Sigmoid colon (tissue), 4 donors: ENCODE measurements around the gene CALHM4.

Experiments
- EP300 ChIP-seq, 4 donors: sonication (generic); formaldehyde crosslinking; IDR thresholded peaks; one replicate each; pipeline ENCODE4 v1.6.1; 2017; ENCODE audit warnings: antibody characterized with exemption in 4 of 4
- POLR2A ChIP-seq, 2 donors: fragments of 450-650 bp; IDR thresholded peaks; one replicate each; pipeline ENCODE4 v1.6.1; 2016; ENCODE audit warnings: antibody characterized with exemption in 2 of 2, mild to moderate bottlenecking in 2 of 2, moderate library complexity in 2 of 2
- POLR2AphosphoS5 ChIP-seq, 4 donors: sonication (generic); formaldehyde crosslinking; IDR thresholded peaks; one replicate each; pipeline ENCODE4 v1.6.1; 2017; ENCODE audit warnings: antibody characterized with exemption in 4 of 4
- TF ChIP-seq, protein P1 (sequence below), 4 experiments: fragments of 450-650 bp in 3 of 4; fragments of 200-600 bp in 1 of 4; IDR thresholded peaks; one replicate each; pipeline ENCODE4 v1.5.1; 2016 to 2019; ENCODE audit warnings: antibody characterized with exemption in 4 of 4, mild to moderate bottlenecking in 3 of 4, moderate library complexity in 2 of 4

- no peak for TF ChIP-seq POLR2A (IDR thresholded peaks at IDR 0.05)
- TF ChIP-seq, protein P1, sequence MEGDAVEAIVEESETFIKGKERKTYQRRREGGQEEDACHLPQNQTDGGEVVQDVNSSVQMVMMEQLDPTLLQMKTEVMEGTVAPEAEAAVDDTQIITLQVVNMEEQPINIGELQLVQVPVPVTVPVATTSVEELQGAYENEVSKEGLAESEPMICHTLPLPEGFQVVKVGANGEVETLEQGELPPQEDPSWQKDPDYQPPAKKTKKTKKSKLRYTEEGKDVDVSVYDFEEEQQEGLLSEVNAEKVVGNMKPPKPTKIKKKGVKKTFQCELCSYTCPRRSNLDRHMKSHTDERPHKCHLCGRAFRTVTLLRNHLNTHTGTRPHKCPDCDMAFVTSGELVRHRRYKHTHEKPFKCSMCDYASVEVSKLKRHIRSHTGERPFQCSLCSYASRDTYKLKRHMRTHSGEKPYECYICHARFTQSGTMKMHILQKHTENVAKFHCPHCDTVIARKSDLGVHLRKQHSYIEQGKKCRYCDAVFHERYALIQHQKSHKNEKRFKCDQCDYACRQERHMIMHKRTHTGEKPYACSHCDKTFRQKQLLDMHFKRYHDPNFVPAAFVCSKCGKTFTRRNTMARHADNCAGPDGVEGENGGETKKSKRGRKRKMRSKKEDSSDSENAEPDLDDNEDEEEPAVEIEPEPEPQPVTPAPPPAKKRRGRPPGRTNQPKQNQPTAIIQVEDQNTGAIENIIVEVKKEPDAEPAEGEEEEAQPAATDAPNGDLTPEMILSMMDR (IDR thresholded peaks at IDR 0.05), result no peak
- TF ChIP-seq EP300 (IDR thresholded peaks at IDR 0.05), result no peak
- no peak for TF ChIP-seq POLR2AphosphoS5 (IDR thresholded peaks at IDR 0.05)
Measured at GRCh38 chr6:116563830-116564229, 10.3 kb downstream of the CALHM4 start.
